HEK293T (cell line): ENCODE results near the gene DPH6.

Experiments
- FOXK2 ChIP-seq: fragments of 450-650 bp; IDR thresholded peaks from 2 replicates; pipeline ENCODE4 v1.6.1; 2016; ENCODE audit warnings: mild to moderate bottlenecking
- FOXM1 ChIP-seq: fragments of 450-650 bp; IDR thresholded peaks from 2 replicates; pipeline ENCODE4 v1.6.1; 2017; ENCODE audit warnings: mild to moderate bottlenecking, borderline replicate concordance
- HDGF ChIP-seq: fragments of 450-650 bp; IDR thresholded peaks from 2 replicates; pipeline ENCODE4 v1.6.1; 2017; ENCODE audit warnings: antibody characterized with exemption, borderline replicate concordance
- LEF1 ChIP-seq: fragments of 450-650 bp; IDR thresholded peaks from 2 replicates; pipeline ENCODE4 v1.6.1; 2017; ENCODE audit warnings: mild to moderate bottlenecking, borderline replicate concordance
- SP1 ChIP-seq: fragments of 450-650 bp; IDR thresholded peaks from 2 replicates; pipeline ENCODE4 v1.6.1; 2017
- TF ChIP-seq, protein P1 (sequence below): fragments of 450-650 bp; IDR thresholded peaks from 2 replicates; pipeline ENCODE4 v1.6.1; 2016

DNA sequence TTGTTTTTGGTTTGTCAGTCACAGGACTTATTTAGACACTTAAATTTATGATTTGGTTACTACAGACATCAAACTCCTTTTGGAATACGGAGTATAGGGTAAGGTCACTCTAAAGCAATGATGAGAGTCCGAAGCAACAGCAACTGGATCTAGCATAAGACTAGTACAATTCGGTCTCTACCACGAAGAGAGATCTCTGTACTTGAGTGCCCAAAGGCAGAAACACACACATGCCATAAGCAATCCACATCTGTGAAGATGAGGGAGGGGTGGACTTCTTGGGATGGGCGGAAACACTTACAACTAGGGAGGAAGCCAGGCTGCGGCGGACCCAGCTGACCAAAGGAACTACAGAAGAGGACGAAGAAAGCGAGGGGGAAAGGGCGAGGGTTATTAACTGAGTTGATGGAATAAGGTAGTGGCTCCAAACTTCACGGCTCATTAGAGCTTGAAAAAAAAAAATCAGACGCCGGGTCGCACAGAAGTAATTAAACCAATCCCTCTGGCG is 595 bp downstream of the DPH6 start:
- TF ChIP-seq SP1, result no peak
- TF ChIP-seq, protein P1, sequence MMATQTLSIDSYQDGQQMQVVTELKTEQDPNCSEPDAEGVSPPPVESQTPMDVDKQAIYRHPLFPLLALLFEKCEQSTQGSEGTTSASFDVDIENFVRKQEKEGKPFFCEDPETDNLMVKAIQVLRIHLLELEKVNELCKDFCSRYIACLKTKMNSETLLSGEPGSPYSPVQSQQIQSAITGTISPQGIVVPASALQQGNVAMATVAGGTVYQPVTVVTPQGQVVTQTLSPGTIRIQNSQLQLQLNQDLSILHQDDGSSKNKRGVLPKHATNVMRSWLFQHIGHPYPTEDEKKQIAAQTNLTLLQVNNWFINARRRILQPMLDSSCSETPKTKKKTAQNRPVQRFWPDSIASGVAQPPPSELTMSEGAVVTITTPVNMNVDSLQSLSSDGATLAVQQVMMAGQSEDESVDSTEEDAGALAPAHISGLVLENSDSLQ, result no peak
- TF ChIP-seq LEF1, result no peak
- no peak for TF ChIP-seq HDGF
- TF ChIP-seq FOXK2, result no peak
- TF ChIP-seq FOXM1, result no peak
